ENCODE measurements around the gene TIMM10B.
"Not testable (repeated sequence)": the region's sequence is repeated elsewhere in the genome, so short reads cannot be mapped to it uniquely, and the experiment has no call there.

TIMM10B gene

DNA sequence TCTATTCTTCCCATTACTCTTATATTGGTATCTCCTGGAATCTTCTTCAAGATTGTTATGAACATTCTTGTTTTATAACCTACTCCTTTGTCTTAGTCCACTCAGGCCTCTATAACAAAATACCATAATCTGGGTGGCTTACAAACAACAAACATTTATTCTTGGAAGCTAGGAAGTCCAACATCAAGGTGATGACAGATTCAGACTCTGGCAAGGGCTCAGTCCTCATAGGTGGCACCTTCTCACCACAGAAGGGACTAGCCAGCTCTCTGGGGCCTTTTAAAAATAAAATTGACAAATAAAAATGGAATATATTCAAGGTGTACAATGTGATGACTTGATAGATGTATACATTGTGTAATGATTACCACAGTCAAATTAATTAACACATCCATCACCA lies 35.6 kb downstream of the TIMM10B start:
- DNase-seq (ENCODE audit: low spot score) = no peak

DNA sequence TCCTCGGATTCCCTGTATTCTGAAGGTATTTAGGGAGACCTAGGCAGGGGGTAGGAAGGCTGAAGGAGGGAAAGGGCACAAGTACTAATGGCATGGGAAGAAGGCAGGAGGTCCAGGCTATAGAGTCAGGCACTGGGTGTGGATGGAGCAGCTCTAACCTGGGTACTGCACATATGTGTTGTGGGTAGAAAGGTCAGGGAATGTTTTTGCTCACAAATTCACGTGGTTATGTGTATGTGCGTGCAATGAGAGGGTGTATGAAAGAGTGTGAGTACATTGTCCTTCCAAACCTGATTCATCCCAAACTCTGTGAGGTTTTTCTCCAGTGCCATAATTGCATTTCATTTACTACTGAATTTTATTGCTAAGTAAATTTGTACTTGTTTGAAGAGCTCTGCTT lies 39.0 kb downstream of the TIMM10B start:
- no peak for DNase-seq (ENCODE audit: low spot score)

DNA sequence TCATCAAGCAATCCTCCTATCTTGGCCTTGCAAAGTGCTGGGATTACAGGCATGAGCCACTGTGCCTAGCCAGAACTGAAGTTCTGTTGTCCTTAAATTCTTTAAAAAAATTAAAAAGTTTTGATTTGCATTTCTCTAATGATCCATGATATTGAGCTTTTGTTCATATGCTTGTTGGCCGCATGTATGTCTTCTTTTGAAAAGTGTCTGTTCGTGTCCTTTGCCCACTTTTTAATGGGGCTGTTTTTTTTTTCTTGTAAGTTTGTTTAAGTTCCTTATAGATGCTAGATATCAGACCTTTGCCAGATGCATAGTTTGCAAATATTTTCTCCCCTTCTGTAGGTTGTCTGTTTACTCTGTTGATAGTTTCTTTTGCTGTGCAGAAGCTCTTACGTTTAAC lies 40.6 kb downstream of the TIMM10B start:
- DNase-seq (ENCODE audit: low spot score) = not testable (repeated sequence)

DNA sequence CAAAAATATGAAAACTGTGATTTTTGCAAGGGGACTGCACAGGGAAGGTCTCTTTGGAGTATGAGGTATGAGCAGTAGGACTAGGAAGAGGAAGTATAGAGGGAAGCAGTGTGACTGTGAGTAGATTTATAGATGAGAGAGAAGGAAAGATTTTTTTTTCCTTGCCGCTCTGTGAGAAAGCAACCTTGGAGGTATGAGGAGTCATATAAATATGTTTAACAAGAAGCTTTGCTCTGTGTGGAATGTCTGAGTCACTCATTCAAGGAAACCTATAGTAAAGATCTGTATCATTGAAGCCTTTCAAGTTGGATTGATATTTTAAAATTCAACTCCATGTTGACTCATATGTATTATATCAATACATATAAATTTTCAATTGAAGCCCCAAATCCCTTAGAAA lies 42.0 kb downstream of the TIMM10B start:
- DNase-seq (ENCODE audit: low spot score) = no peak

DNA sequence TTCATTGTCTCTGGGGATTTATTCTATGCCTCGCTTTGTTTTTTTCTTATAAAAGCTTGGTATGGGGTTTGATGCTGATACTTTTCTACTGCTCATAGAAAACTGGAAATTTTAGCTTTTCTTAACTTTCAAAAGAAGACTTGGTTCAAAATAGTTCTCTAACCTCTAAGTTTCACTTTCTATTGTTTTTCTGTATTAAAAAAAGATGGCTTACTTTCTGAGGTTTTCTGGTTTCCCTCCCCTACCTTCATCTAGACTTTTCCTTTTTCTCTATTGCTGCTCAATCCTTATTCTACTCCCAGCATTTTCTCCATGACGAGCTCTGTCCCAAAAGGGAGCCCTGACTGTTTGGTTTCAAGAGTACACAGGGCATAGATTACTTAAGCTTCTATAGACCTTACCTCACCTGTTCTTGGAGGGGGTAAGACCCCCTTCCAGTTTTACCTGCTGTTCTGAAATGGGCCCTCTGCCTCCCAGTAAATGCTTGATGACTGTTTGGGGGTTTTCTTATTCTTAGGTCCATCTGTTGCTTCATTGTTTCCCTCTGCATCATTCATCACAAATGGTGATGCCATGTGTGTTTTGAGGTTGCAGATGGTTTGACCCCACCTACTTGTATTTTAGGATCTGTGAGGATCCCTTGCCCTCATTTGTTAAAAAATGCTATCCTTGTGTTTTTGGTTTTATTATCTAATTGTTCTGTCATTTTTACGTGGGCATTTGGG lies 45.3 kb downstream of the TIMM10B start:
- no peak for DNase-seq (ENCODE audit: low spot score)

DNA sequence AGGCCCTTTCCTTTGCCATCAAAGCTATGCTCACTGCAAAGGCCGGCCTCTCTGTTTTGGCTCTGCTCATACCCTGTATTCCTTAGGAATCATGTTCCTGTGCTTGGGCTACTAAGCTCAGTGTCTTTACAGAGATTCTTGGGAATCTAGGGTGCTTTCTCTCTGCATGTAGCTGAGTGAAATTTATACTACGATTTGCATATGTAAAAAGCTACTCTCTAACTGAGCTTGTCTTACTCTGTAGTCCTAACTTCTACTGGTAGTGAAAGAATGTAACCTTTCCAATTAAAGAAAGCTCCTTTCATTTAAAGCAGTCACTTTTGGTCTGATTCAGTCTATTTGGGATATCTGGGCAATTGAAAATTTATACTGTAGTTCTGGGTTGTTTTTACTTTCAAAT lies 48.0 kb downstream of the TIMM10B start:
- no peak for DNase-seq (ENCODE audit: low spot score)

DNA sequence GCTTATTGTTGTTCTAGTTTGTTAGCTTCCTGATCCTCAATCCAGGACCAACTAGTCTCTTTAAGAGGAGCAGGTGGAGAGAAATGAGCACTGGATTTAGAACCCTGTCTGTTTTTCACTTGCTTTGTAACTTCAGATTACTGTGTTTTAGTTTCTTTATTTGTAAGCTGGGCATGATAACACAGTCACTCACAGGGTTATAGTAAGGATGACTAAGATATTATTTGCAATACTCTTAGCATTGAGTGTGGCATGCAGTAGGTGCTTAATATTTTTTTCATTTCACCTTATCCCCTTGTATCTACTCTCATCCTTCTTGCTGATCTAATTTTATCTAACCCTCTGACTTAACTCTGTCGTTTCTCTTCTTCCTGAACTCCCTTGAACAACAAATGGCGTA lies 49.5 kb downstream of the TIMM10B start:
- no peak for DNase-seq (ENCODE audit: low spot score)

DNA sequence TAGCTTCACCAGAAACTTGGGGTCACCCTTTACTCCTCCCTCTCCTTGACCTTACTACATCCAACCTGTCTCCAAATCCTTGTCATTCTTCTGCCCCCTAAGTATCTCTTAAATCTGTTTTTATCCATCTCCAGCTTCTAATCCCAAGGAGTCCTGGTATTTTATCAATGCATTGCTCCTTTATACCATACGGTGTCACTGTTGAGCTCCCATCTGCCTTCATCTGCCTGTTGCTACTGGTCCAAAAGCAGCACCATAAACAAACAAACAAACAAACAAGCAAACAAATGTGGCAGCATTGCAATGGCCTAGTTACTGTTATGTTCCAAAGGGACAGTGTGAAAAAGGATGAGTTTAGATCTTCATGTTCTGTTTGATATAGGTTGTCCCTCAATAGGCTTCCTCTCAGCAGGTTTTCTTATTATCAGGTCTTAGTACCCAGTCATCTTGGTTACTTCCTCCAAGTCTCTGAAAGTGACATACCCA lies 50.0 kb downstream of the TIMM10B start:
- no peak for DNase-seq (ENCODE audit: low spot score)

Data from ecto neural progenitor cell (in vitro differentiated cells).